Ectodermal cell (in vitro differentiated cells): ENCODE measurements around the gene CLMN. TPM values are rescaled to one million over a fixed set of nuclear protein-coding genes. Genes with fewer than 3 reads are reported as not detected.

Experiments used
- H3K27ac ChIP-seq: 2 replicates; pipeline ENCODE4 v1.7.0; 2013; ENCODE audit warnings: mild to moderate bottlenecking, low read depth, low read length; ENCODE audit not compliant: insufficient read depth, poor library complexity, severe bottlenecking
- H3K27me3 ChIP-seq: 2 replicates; pipeline ENCODE4 v1.7.0; 2013; ENCODE audit warnings: mild to moderate bottlenecking, low read length; ENCODE audit not compliant: insufficient read depth, control insufficient read depth, poor library complexity, severe bottlenecking
- H3K36me3 ChIP-seq: one replicate; pipeline ENCODE4 v1.7.0; 2013; ENCODE audit warnings: low read length; ENCODE audit not compliant: control insufficient read depth, insufficient read depth
- H3K4me1 ChIP-seq: one replicate; pipeline ENCODE4 v1.7.0; 2013; ENCODE audit warnings: low read length; ENCODE audit not compliant: control insufficient read depth, insufficient read depth
- H3K4me3 ChIP-seq: 2 replicates; pipeline ENCODE4 v1.7.0; 2013; ENCODE audit warnings: low read depth, low read length, control low read depth; ENCODE audit not compliant: insufficient read depth
- H3K9me3 ChIP-seq: 2 replicates; pipeline ENCODE4 v1.7.0; 2013; ENCODE audit warnings: mild to moderate bottlenecking, low read length, moderate library complexity; ENCODE audit not compliant: control insufficient read depth
- WGBS, 2 experiments: methylation state at CpG; one replicate each; pipeline ENCODE4 v1.1.7; 2013; ENCODE audit warnings: missing lambda C conversion rate in 2 of 2; 5-methylcytosine and 5-hydroxymethylcytosine counted together
- polyA plus RNA-seq, 4 experiments: library from polyadenylated mRNA; stranded (reverse); fragments of 50-300 nt; gene quantifications; one replicate each; pipeline ENCODE4 v1.2.3, GENCODE V29; 2013

CLMN gene, protein sequence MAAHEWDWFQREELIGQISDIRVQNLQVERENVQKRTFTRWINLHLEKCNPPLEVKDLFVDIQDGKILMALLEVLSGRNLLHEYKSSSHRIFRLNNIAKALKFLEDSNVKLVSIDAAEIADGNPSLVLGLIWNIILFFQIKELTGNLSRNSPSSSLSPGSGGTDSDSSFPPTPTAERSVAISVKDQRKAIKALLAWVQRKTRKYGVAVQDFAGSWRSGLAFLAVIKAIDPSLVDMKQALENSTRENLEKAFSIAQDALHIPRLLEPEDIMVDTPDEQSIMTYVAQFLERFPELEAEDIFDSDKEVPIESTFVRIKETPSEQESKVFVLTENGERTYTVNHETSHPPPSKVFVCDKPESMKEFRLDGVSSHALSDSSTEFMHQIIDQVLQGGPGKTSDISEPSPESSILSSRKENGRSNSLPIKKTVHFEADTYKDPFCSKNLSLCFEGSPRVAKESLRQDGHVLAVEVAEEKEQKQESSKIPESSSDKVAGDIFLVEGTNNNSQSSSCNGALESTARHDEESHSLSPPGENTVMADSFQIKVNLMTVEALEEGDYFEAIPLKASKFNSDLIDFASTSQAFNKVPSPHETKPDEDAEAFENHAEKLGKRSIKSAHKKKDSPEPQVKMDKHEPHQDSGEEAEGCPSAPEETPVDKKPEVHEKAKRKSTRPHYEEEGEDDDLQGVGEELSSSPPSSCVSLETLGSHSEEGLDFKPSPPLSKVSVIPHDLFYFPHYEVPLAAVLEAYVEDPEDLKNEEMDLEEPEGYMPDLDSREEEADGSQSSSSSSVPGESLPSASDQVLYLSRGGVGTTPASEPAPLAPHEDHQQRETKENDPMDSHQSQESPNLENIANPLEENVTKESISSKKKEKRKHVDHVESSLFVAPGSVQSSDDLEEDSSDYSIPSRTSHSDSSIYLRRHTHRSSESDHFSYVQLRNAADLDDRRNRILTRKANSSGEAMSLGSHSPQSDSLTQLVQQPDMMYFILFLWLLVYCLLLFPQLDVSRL
- polyA plus RNA-seq (2013, experiment 1 of 4): 7.7 TPM
- polyA plus RNA-seq (2013, experiment 2 of 4): 8.2 TPM
- 7.5 TPM for polyA plus RNA-seq (2013, experiment 3 of 4)
- 7.7 TPM for polyA plus RNA-seq (2013, experiment 4 of 4)

DNA sequence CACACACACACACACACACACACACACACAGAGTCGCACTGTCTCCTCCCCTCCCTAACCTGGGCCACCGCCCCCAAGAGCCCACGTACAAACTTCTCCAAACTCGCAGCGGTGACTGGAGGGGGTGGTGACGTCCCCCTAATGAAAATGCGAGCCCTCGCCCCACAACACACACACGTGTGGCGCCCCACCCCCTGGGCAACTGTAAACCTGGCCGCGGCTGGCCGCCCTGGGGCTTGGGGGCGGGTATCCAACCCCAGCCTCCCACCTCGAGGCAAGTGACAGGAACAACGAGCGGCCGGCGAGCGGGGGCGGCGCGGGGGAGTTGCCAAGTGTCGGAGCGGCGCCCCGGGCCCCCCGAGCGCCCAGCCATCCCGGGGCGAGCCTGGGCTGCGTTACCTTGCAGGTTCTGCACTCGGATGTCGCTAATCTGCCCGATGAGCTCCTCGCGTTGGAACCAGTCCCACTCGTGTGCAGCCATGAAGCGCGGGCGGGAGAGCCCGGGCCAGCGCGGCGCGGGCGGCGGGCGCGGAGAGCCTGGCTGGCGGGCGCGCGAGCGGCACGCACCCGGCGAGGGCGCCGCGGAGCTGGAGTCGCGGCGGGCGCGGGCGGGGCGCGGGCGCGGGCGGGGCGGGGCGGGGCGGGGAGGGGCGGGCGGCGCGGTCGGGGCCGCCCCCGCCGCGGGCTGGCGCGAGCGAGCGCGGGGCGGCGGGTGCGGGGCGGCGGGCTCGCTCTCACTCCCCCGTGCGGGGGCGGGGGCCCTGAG, at the start of gene CLMN:
CLMN (minus strand) TSS at position 597 of the 766 bp plus-strand sequence; CDS start at position 481, 116 bp downstream.
- H3K36me3 ChIP-seq: no peaks in the 10 kb centered on the region
- peaks cover 13% of the 10 kb centered on the region for H3K27me3 ChIP-seq
- no peaks in the 10 kb centered on the region for H3K9me3 ChIP-seq
- no peak within 1 kb of the TSS for H3K27ac ChIP-seq
- H3K4me1 ChIP-seq: peaks cover 15% of the 10 kb centered on the region
- 0% methylated on average over 86 to 97 of the region's 98 CpGs for WGBS, 2 experiments
- H3K4me3 ChIP-seq: peak within 1 kb of the TSS; percentile 69

DNA sequence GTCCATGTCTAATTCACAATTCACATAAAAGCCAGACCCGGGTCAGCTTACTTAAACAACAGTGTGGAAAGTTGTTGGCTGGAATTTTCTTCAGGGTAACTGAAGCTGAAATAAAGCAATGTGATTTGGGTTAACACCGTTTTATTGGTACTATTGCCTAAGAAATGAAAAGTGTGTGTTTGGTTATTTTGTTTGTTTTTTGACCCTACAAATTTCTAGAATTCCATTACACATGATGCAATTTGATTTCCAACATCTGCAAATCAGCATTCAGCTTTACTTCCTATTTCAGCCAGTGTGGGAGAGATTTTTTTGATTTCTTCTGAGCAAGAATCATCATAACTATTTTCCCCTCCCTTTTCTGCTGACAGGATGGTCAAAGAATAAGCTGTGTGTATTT, 45.7 kb upstream of the CLMN start:
- no peaks in the 10 kb centered on the region for H3K27me3 ChIP-seq
- peaks cover 12% of the 10 kb centered on the region for H3K4me1 ChIP-seq
- WGBS, 2 experiments: 95 to 97% methylated on average over 2 of the region's 2 CpGs
- no peak overlapping the region for H3K4me3 ChIP-seq
- no peaks in the 10 kb centered on the region for H3K9me3 ChIP-seq
- no peaks in the 10 kb centered on the region for H3K36me3 ChIP-seq
- H3K27ac ChIP-seq: no peak overlapping the region

DNA sequence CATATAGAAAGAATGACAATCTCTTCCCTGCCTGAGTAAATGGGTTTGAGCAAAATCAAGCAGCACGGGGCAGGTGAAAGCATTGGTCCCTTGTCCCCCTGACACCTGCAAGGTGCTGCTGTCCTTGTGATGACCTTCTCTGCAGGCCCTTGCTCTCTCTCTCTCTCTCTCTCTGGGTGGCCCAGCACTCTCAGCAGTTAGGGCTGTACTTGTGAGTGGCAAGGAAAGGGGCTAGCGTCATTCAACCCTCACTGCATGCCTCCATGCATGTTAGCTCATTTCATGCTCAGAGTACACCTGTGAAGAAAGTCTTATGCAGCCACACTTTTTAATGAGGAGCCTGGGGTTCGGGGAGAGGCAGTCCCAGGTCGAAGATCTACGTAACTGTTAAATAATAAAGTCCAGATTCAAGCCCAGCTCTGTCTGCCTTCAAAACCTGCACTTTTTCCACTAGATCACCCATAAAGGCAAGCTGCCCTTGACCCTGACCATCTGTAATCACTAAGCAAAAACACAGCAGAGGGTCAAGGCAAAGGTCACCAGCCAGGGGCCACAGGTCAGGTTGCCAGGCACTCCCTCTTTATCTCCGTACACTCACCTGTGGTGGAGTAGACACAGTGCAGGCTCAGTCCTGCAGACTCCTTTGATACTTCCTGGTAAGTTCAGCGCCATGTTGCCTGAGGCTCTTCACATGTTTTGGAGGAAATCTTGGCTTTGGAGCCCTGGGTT, 44.9 kb upstream of the CLMN start:
- Histone ChIP-seq H3K4me1 (peaks cover 12% of the 10 kb centered on the region), H3K36me3 (no peaks in the 10 kb centered on the region), H3K27ac (no peak overlapping the region), H3K27me3 (no peaks in the 10 kb centered on the region), H3K9me3 (no peaks in the 10 kb centered on the region), H3K4me3 (no peak overlapping the region)
- WGBS, 2 experiments: 89 to 92% methylated on average over 7 of the region's 7 CpGs

DNA sequence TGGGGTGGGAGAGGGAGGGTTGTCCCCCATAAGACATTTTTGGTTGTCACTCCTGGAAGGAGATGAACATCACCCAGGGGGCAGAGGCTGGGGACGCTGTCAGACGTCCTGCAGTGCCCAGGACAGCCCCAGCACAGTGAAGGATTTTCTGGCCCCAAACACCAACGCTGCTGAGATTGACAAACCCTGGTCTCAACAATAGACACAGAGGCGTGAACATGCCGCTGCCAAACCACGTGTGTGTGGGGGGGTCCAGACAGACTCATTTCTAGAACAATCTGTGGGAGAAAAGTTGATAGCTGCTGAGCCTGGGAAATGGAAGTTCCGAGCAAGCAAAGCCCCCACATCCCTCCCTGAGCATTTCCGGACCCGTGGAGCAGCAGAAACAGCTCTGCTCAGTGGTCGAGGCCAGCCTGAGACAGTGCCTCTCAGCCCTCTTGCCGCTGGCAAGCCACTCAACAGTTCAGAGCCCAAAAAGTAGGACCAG, 43.8 kb upstream of the CLMN start:
- 77 to 80% methylated on average over 11 of the region's 11 CpGs for WGBS, 2 experiments
- peaks cover 12% of the 10 kb centered on the region for H3K4me1 ChIP-seq
- H3K36me3 ChIP-seq: no peaks in the 10 kb centered on the region
- H3K27me3 ChIP-seq: no peaks in the 10 kb centered on the region
- H3K27ac ChIP-seq: no peak overlapping the region
- H3K4me3 ChIP-seq: no peak overlapping the region
- no peaks in the 10 kb centered on the region for H3K9me3 ChIP-seq

DNA sequence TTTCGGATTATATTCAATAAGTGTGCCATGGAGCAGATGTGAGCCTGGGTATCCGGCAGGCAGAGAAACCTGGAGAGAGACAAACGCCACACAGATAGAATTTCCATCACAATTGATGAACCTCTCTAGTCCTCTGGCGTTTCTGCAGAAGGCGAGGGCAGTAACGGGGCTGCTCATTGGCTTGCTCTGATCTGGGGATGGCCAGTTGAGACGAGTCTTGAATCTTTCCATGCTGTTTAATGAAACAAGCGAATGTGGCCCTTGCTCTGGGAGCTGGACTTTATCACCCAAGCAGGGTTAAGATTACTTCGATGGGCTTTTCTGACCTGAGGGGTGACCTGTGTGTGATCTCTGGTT, 42.4 kb upstream of the CLMN start:
- H3K4me3 ChIP-seq: peak overlapping the region; percentile 25
- H3K9me3 ChIP-seq: no peaks in the 10 kb centered on the region
- WGBS, 2 experiments: 38 to 45% methylated on average over 9 of the region's 9 CpGs
- no peaks in the 10 kb centered on the region for H3K36me3 ChIP-seq
- H3K27me3 ChIP-seq: no peaks in the 10 kb centered on the region
- peaks cover 12% of the 10 kb centered on the region for H3K4me1 ChIP-seq
- no peak overlapping the region for H3K27ac ChIP-seq

DNA sequence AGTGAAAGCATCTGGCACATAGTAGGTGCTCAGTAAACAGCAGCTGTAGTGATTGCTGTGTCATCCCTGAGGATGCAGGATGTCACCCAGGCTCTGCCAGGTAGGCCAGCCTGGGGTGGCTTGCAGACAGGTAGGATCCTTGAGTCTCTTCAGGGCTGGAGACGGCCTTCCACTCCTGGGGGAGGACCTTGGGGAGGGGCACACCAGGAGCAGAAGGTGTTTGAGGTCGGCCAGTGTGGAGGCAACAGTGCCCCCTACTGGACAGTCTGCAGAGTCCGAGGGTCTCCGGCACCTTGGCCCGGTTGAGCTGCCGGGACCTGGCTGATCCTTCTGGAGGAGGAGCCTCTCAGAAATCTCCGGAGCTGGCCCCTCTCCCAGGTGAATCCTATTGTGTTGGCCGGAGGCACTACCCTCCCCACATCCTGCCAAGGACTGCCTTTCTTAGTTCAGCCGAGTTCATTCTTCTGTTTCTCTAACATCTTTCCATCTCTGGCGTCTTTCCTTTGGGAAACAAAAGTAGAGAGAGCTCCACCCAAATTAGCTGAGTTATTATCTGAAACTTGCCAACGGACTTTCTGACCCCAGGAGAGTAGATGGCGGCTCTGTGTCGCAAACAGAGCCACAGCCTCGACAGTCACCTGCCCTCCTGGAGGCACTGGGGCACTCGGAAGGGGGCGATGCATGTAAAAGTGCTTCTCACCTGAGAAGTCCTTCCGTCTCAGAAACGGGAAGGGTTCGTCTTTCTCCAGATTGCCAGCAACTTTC, 41.8 kb upstream of the CLMN start:
- Histone ChIP-seq H3K4me3 (peak overlapping the region; percentile 25), H3K27me3 (no peaks in the 10 kb centered on the region), H3K4me1 (peaks cover 12% of the 10 kb centered on the region), H3K36me3 (no peaks in the 10 kb centered on the region), H3K9me3 (no peaks in the 10 kb centered on the region), H3K27ac (no peak overlapping the region)
- WGBS, 2 experiments: 23 to 24% methylated on average over 19 of the region's 19 CpGs

DNA sequence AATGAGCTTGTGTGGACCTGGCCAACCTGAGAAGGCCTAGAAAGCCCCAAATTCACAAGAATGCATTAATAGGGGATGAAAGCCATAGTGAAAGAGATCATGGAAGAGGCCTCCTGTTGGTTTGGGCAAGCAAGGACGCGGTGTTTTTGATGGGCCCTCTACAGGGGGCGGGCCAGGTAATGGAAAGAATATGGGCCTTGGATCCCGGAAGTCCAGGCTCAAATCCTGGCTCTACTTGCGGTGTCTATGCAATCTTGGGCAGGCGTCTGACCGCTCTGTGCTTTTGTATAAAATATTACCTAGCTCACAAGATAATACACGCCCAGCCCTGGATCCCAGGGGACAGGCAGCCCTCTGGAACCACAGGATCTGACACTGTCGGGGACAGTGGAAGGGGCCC, 41.1 kb upstream of the CLMN start:
- no peak overlapping the region for H3K4me3 ChIP-seq
- H3K36me3 ChIP-seq: no peaks in the 10 kb centered on the region
- no peak overlapping the region for H3K27ac ChIP-seq
- H3K27me3 ChIP-seq: no peaks in the 10 kb centered on the region
- H3K4me1 ChIP-seq: peaks cover 12% of the 10 kb centered on the region
- no peaks in the 10 kb centered on the region for H3K9me3 ChIP-seq
- 86 to 91% methylated on average over 9 of the region's 9 CpGs for WGBS, 2 experiments

DNA sequence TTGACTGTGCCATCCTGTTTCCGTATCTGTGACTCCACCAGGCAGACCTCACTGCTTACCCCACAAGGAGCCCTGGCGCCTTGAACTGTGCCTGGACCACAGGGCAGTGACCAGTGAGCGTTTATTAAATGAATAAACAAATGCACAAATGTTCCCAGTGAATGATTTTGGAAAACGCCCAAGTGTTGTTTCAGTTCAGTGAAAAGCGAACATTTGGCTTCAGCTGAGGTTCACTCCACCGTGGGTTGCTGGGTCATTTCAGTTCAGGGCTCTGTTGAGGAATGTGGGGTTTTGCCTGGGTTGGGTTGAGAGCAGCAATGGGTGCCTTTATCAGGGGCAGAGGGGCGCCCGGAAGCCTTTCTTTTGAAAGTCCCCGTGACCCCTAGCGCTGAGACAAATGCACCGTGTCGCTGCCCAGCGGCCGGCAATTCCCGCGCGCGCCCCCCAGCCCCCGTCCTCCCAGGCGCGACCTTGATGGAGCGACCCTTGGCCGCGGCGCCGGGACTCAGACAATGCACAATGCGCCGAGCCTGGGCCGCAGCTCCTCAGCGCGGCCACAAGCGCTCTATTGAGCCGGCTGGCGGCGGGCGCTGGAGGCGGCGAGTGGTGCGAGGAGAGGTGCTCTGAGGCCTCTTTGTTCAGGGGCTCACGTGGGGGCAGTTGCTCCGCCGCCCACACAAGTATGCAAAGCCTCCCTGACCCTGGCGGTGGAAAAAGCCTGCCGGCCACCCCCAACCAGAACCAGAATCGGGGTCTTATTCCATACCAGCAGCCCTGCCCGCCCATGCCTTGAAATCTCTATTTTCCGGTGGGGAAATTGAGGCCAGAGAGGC, 40.5 kb upstream of the CLMN start:
- WGBS, 2 experiments: 74 to 77% methylated on average over 47 of the region's 47 CpGs
- Histone ChIP-seq H3K27me3 (no peaks in the 10 kb centered on the region), H3K4me3 (no peak overlapping the region), H3K4me1 (peaks cover 12% of the 10 kb centered on the region), H3K9me3 (no peaks in the 10 kb centered on the region), H3K36me3 (no peaks in the 10 kb centered on the region), H3K27ac (no peak overlapping the region)
